ENCODE data around the gene SMARCA1.
A peak's percentile ranks its signal among the peaks of the same experiment; 100 is the strongest.
"Not testable (repeated sequence)": the region's sequence is repeated elsewhere in the genome, so short reads cannot be mapped to it uniquely, and the experiment has no call there.

Gene SMARCA1

GRCh38 chrX:129523079-129523911, at the start of gene SMARCA1:
SMARCA1 (minus strand) TSS chrX:129523490; CDS start chrX:129523370, 120 bp downstream.
- no peak for DNase-seq (ENCODE audit: extremely low read depth in 1 of 2, low read depth in 1 of 2)

GRCh38 chrX:129572422-129572821, 49.1 kb upstream of the SMARCA1 start:
- no peak for DNase-seq (ENCODE audit: extremely low read depth in 1 of 2, low read depth in 1 of 2)

GRCh38 chrX:129568349-129568748, 45.1 kb upstream of the SMARCA1 start:
- DNase-seq (ENCODE audit: extremely low read depth in 1 of 2, low read depth in 1 of 2): no peak

GRCh38 chrX:129566073-129566472, 42.8 kb upstream of the SMARCA1 start:
- no peak for DNase-seq (ENCODE audit: extremely low read depth in 1 of 2, low read depth in 1 of 2)

- no peak for DNase-seq (ENCODE audit: extremely low read depth in 1 of 2, low read depth in 1 of 2)
Observed at GRCh38 chrX:129565046-129565650, 41.9 kb upstream of the SMARCA1 start.

GRCh38 chrX:129564345-129564744, 41.1 kb upstream of the SMARCA1 start:
- not testable (repeated sequence) for DNase-seq (ENCODE audit: extremely low read depth in 1 of 2, low read depth in 1 of 2)

GRCh38 chrX:129561453-129561852, 38.2 kb upstream of the SMARCA1 start:
- no peak for DNase-seq (ENCODE audit: extremely low read depth in 1 of 2, low read depth in 1 of 2)

GRCh38 chrX:129559783-129560182, 36.5 kb upstream of the SMARCA1 start:
- DNase-seq (ENCODE audit: extremely low read depth in 1 of 2, low read depth in 1 of 2): no peak

GRCh38 chrX:129557844-129558480, 34.7 kb upstream of the SMARCA1 start:
- no peak for DNase-seq (ENCODE audit: extremely low read depth in 1 of 2, low read depth in 1 of 2)

- no peak for DNase-seq (ENCODE audit: extremely low read depth in 1 of 2, low read depth in 1 of 2)
Observed at GRCh38 chrX:129556806-129557315, 33.6 kb upstream of the SMARCA1 start.

GRCh38 chrX:129554816-129555215, 31.5 kb upstream of the SMARCA1 start:
- DNase-seq (ENCODE audit: extremely low read depth in 1 of 2, low read depth in 1 of 2): not testable (repeated sequence)

GRCh38 chrX:129553619-129554288, 30.5 kb upstream of the SMARCA1 start:
- DNase-seq (ENCODE audit: extremely low read depth in 1 of 2, low read depth in 1 of 2): no peak

GRCh38 chrX:129549124-129549523, 25.8 kb upstream of the SMARCA1 start:
- DNase-seq (ENCODE audit: extremely low read depth in 1 of 2, low read depth in 1 of 2): no peak

GRCh38 chrX:129545408-129545807, 22.1 kb upstream of the SMARCA1 start:
- no peak for DNase-seq (ENCODE audit: extremely low read depth in 1 of 2, low read depth in 1 of 2)

- DNase-seq (ENCODE audit: extremely low read depth in 1 of 2, low read depth in 1 of 2): no peak
Observed at GRCh38 chrX:129544780-129545179, 21.5 kb upstream of the SMARCA1 start.

GRCh38 chrX:129540722-129541184, 17.5 kb upstream of the SMARCA1 start:
- DNase-seq (ENCODE audit: extremely low read depth in 1 of 2, low read depth in 1 of 2): no peak

- peak in 1 of 2 donors; percentile 16 for DNase-seq (ENCODE audit: extremely low read depth in 1 of 2, low read depth in 1 of 2)
Observed at GRCh38 chrX:129540068-129540653, 16.9 kb upstream of the SMARCA1 start, which contains the start of gene OCRL. OCRL (plus strand) TSS chrX:129540259; CDS start chrX:129540440, 181 bp downstream.

- no peak for DNase-seq (ENCODE audit: extremely low read depth in 1 of 2, low read depth in 1 of 2)
Observed at GRCh38 chrX:129534816-129535578, 11.7 kb upstream of the SMARCA1 start.

- no peak for DNase-seq (ENCODE audit: extremely low read depth in 1 of 2, low read depth in 1 of 2)
Observed at GRCh38 chrX:129531132-129531531, 7.8 kb upstream of the SMARCA1 start.

GRCh38 chrX:129530410-129530809, 7.1 kb upstream of the SMARCA1 start:
- no peak for DNase-seq (ENCODE audit: extremely low read depth in 1 of 2, low read depth in 1 of 2)
